ENCODE results near the gene C16orf74. TPM values are rescaled to one million over a fixed set of nuclear protein-coding genes. Genes with fewer than 3 reads are reported as not detected.

C16orf74 gene
- total RNA-seq: 1 to 10 TPM in 1 of 4 donors, not detected in 3; 1.3 TPM

DNA sequence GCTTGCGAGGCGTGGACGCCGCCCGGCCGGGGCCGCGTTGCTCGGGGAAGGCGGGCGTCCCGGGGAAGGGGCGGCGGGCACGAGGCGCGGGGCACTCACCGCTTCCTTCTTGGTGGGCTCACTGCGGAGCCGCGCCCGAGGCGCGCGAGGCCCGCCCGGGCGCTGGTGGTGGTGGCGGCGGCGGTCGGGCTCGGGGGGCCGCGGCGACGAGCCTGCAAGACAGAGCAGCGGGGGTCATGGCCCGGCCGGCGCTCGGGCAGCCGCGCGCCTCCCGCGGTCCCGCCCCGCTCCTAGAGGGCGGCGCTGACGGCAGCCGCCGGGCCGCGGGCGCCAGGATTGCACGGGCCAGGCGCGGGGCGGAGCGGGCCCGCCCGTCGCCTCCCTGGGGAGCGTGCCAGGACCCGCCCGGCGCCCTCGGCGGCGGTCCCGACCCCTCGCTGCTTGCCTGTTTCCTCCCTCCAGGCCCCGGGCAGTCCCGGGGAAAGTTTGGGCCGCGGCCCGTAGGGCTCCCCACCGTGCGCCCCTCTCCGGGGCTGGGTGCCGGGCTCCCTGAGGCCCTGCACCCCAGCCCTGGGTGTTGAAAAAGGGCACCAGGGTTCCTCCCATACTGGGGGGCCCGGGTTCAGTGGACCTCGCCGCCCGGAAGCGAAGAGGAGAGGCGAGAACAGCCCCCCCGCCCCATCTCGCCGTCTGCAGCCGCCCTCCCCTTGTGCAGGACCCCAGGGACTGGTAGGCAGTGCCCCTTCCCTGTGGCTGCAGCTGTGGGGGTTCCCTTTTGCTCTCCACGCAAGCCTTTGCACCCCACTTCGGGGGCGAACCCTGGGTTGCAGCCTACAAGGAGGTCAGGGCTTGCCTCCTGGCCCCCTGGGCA, at the start of gene C16orf74:
Gene C16orf74, minus strand, starts transcription at position 270 of the 871 bp plus-strand sequence. CDS start 15,879 bp downstream, outside the sequence.
- peaks cover 11 to 23% (median 11%) of the 10 kb centered on the region in 3 donors for H3K27me3 ChIP-seq

DNA sequence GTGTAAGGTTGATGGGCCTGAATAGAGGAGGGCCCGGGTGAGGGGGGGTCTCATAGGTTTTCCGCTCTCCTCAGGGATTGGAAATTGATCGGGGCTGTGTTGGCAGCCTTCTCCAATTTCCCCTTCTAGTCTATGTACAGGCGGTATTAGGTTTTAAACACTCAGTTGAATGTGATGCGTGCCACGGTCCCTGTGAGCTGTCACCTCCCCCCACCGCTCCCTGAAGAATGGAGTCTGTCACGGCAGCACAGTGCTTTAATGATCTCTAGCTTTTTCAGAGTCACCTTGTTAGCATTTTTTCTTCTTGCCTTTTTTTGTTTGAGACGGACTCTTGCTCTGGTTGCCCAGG, 49.4 kb upstream of the C16orf74 start:
- TF ChIP-seq, protein P1, sequence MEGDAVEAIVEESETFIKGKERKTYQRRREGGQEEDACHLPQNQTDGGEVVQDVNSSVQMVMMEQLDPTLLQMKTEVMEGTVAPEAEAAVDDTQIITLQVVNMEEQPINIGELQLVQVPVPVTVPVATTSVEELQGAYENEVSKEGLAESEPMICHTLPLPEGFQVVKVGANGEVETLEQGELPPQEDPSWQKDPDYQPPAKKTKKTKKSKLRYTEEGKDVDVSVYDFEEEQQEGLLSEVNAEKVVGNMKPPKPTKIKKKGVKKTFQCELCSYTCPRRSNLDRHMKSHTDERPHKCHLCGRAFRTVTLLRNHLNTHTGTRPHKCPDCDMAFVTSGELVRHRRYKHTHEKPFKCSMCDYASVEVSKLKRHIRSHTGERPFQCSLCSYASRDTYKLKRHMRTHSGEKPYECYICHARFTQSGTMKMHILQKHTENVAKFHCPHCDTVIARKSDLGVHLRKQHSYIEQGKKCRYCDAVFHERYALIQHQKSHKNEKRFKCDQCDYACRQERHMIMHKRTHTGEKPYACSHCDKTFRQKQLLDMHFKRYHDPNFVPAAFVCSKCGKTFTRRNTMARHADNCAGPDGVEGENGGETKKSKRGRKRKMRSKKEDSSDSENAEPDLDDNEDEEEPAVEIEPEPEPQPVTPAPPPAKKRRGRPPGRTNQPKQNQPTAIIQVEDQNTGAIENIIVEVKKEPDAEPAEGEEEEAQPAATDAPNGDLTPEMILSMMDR (IDR thresholded peaks at IDR 0.05 in 4 of 5, conservative IDR thresholded peaks at IDR 0.05 in 1 of 5): no peak
- TF ChIP-seq POLR2A (IDR thresholded peaks at IDR 0.05): no peak
- in situ Hi-C loops (cut with MboI; ENCODE audit: low sequenced_read_pairs in 4 of 4): loop anchor here in 2 of 4 donors (25.0 kb wide), 2 partner anchors 712 to 737 kb away; partner anchors contain the start of gene FOXF1 (in 1 of the 2)
- peak; percentile 17 to 20 for ATAC-seq

More for the DNA sequence above, at the start of gene C16orf74:
- TF ChIP-seq POLR2A (IDR thresholded peaks at IDR 0.05): no peak
- TF ChIP-seq, protein P1 (IDR thresholded peaks at IDR 0.05 in 4 of 5, conservative IDR thresholded peaks at IDR 0.05 in 1 of 5): no peak
- intact Hi-C loops (cut with DNase I; ENCODE audit: low total_unique reads) (no loop called here), in situ Hi-C loops (cut with MboI; ENCODE audit: low sequenced_read_pairs in 4 of 4) (no loop called here)
- H3K9me3 ChIP-seq: no peaks in the 10 kb centered on the region
- no peaks in the 10 kb centered on the region for H3K36me3 ChIP-seq
- H3K4me3 ChIP-seq: peak within 1 kb of the TSS; percentile 37 to 55 (median 48)
- H3K4me1 ChIP-seq: peaks cover 6 to 7% of the 10 kb centered on the region in 2 donors
- ATAC-seq (peak; percentile 51 to 75), DNase-seq (no peak)
- H3K27ac ChIP-seq: no peak within 1 kb of the TSS

DNA sequence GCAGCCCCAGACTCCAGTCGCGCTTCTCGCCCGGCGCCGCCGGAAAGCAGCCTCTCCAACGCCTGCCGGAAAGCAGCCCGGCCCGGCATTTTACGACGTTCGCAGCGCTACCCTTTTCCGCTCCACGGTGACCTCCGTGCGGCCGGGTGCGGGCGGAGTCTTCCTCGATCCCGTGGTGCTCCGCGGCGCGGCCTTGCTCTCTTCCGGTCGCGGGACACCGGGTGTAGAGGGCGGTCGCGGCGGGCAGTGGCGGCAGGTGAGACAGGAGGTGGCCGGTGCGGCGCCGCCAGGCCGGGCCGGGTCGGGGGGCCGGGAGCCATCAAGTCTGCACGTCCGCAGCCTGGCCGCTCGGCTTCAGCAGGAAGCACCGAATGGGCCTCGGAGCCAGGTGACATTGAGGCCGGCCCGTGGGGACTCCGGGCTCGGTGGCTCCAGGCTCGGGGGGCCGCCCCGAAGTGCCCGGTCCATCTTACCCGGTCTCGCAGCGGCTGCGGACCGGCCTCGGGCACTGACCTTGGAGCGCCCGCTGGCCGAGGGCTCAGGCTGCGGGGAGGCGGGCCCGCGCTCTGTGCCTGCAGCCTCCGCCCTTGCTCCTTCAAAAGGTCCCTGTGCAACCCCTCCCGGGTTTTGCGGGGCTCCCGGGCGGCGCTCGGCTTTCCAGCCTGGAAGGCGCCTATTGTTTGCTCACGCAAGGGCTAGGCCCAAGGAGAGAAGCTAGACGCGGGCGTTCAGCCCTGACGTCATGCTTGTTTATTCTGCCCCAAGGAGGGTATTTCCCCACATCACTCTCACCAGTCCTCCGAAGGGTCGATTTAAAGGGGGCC, 48.8 kb upstream of the C16orf74 start, which contains the start of the genes COX4I1 and EMC8:
Gene COX4I1, plus strand, starts transcription at position 199 of the 824 bp plus-strand sequence. CDS start 1,511 bp downstream, outside the sequence.
Gene EMC8, minus strand, starts transcription at position 48 of the 824 bp plus-strand sequence. CDS start 249 bp downstream, outside the sequence.
- TF ChIP-seq, protein P1 (IDR thresholded peaks at IDR 0.05 in 4 of 5, conservative IDR thresholded peaks at IDR 0.05 in 1 of 5): peak in 1 of 5 experiments; percentile 5
- TF ChIP-seq POLR2A (IDR thresholded peaks at IDR 0.05): peak; percentile 98 to 99
- no peaks in the 10 kb centered on the region for H3K27me3 ChIP-seq
- H3K4me1 ChIP-seq: peaks cover 17 to 26% of the 10 kb centered on the region in 2 donors
- peaks cover 0 to 33% of the 10 kb centered on the region in 2 donors for H3K36me3 ChIP-seq
- H3K9me3 ChIP-seq: no peaks in the 10 kb centered on the region
- H3K27ac ChIP-seq: peak within 1 kb of the TSS; percentile 90 to 98 (median 94)
- intact Hi-C loops (cut with DNase I; ENCODE audit: low total_unique reads) (loop anchor here (1.0 kb wide), 1 partner anchor 188 kb away; no protein-coding TSS in a partner anchor), in situ Hi-C loops (cut with MboI; ENCODE audit: low sequenced_read_pairs in 4 of 4) (loop anchor here in 2 of 4 donors (25.0 kb wide), 2 partner anchors 713 to 738 kb away; partner anchors contain the start of gene FOXF1 (in 1 of the 2))
- peak within 1 kb of the TSS; percentile 67 to 97 (median 91) for H3K4me3 ChIP-seq
- ATAC-seq (peak; percentile 95), DNase-seq (peak; percentile 94)

More for the DNA sequence above, 49.4 kb upstream of the C16orf74 start:
- peaks cover 0 to 39% of the 10 kb centered on the region in 2 donors for H3K36me3 ChIP-seq
- H3K4me1 ChIP-seq: peaks cover 17 to 26% of the 10 kb centered on the region in 2 donors
- H3K9me3 ChIP-seq: no peaks in the 10 kb centered on the region
- peak overlapping the region; percentile 90 to 98 (median 94) for H3K27ac ChIP-seq
- peak overlapping the region; percentile 67 to 97 (median 91) for H3K4me3 ChIP-seq
- intact Hi-C loops (cut with DNase I; ENCODE audit: low total_unique reads): no loop called here
- no peaks in the 10 kb centered on the region for H3K27me3 ChIP-seq
- DNase-seq: no peak

DNA sequence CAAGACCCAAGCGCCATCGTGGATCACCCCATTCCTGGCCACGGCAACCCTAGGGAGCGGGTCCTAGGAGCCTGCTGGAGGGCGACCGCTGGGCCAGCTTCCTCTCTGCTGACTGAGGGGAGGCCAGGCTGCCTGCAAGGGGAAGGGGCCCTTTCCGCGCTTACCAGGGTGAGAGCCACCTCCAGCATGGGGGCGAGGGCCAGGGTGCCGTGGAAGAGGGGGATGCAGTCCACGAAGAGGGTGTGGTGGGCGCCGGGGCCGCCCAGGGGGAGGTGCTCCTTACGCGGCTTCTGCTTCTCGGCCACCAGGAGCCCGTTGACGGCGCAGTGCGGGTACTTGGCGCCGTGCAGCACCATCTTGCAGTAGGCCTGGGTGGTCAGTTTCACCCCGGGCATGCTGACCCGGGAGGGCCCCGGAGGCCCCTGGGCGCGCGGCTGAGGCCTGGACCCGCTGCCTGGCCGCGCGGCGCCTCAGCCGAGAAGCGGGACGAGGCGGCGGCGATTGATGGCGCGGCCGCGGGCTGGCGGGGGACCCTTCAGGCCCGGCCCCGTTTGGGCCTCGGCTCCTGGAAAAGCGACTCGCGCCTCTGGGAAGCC, 48.1 kb upstream of the C16orf74 start:
- peak; percentile 26 to 32 for ATAC-seq
- in situ Hi-C loops (cut with MboI; ENCODE audit: low sequenced_read_pairs in 4 of 4) (no loop called here), intact Hi-C loops (cut with DNase I; ENCODE audit: low total_unique reads) (loop anchor here (1.0 kb wide), 1 partner anchor 188 kb away; no protein-coding TSS in a partner anchor)
- Histone ChIP-seq H3K27me3 (no peaks in the 10 kb centered on the region), H3K9me3 (no peaks in the 10 kb centered on the region), H3K4me1 (peaks cover 17 to 26% of the 10 kb centered on the region in 2 donors), H3K27ac (peak overlapping the region; percentile 90 to 98 (median 94)), H3K36me3 (peaks cover 0 to 28% of the 10 kb centered on the region in 2 donors), H3K4me3 (peak overlapping the region; percentile 67 to 97 (median 91))
- TF ChIP-seq, protein P1 (IDR thresholded peaks at IDR 0.05 in 4 of 5, conservative IDR thresholded peaks at IDR 0.05 in 1 of 5): no peak
- DNase-seq: peak in 1 of 2 donors; percentile 26

All from gastrocnemius medialis (tissue), 4 donors.